Gastrocnemius medialis (tissue), 4 donors: ENCODE results near the gene USP19.

Experiments used
- CTCF ChIP-seq, 5 experiments: fragments of 450-650 bp in 3 of 5; fragments of 200-600 bp in 2 of 5; sonication (generic) in 2 of 5; IDR thresholded peaks in 4 of 5; conservative IDR thresholded peaks in 1 of 5; 1 replicate in 4 of 5; 2 replicates in 1 of 5; pipeline ENCODE4 v1.5.1; 2016 to 2019; ENCODE audit warnings: antibody characterized with exemption in 5 of 5, mild to moderate bottlenecking in 3 of 5, moderate library complexity in 3 of 5
- POLR2A ChIP-seq, 2 donors: fragments of 450-650 bp; IDR thresholded peaks; one replicate each; pipeline ENCODE4 v1.6.1; 2017; ENCODE audit warnings: antibody characterized with exemption in 2 of 2, mild to moderate bottlenecking in 2 of 2, moderate library complexity in 2 of 2

DNA sequence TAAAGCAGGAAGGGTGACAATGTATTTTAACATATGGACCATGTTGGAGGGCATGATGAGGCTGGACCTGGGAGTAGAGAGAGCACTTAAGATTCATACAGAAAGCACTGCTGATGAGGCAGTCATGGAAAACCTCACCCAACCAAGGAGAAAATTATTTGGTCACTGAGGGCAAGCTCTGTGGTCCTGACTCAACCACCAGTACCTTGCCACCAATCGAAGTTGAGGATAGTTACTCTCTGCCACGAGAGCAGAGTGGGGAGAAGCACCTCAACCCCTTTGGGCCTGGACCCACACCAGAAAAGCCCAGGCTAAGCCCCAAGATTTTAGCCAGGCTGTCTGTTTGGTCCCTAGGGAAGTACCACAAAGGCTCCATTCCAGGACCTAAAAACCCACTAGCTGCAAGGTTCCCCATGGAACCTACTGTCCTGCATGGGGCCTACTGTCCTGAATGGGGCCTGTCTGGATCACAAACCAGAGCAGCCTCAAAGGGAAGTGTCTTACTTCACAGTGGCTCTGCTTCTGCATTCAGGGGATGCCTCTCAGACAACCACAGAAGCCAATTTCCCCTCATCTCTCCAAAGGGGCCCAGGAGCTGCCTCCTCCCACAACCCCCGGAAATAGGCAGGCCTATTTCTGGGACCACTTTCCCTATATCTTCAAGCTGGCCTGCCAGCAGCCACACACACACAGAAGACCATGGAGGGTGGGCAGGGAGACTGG is 41.3 kb upstream of the USP19 start:
- TF ChIP-seq CTCF (IDR thresholded peaks at IDR 0.05 in 4 of 5, conservative IDR thresholded peaks at IDR 0.05 in 1 of 5) (no peak), POLR2A (IDR thresholded peaks at IDR 0.05) (no peak)
